Measurements from ENCODE around the gene GNB2.

DNA sequence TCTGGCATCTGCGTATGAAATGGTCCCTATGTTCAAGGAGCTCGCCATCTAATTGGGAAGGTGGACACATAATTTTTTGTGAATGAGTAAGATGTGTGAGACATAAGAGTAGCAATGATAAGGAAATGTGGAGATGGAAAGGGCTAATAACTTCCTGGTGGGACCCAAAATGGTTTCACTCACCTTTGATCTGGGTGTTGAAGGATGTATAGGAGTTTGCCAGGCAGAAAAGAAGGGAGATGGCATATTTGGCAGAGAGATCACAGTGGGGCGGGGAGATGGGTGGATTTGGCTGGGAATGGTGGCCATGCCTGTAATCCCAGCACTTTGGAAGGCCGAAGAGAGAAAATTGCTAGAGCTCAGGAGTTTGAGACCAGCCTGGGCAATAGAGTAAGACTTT, 36.9 kb downstream of the GNB2 start:
- TF ChIP-seq CTCF (IDR thresholded peaks at IDR 0.05) (no peak), POLR2A (IDR thresholded peaks at IDR 0.05) (no peak)

Data from stomach (tissue), 4 donors.